H1 (cell line): ENCODE results near the gene TRPV4.
"Not testable (repeated sequence)": the region's sequence is repeated elsewhere in the genome, so short reads cannot be mapped to it uniquely, and the experiment has no call there.

Source experiments
- EP300 ChIP-seq, 2 experiments: IDR thresholded peaks; 1 replicate in 1 of 2; 2 replicates in 1 of 2; pipeline ENCODE4 v1.6.1; 2011 to 2012; ENCODE audit warnings: low read depth in 2 of 2, low read length in 2 of 2, mild to moderate bottlenecking in 2 of 2, borderline replicate concordance in 1 of 2, inconsistent platforms in 1 of 2, moderate library complexity in 1 of 2
- POLR2A ChIP-seq, 2 experiments: IDR thresholded peaks; 1 replicate in 1 of 2; 2 replicates in 1 of 2; pipeline ENCODE4 v1.6.1; 2011; ENCODE audit warnings: low read depth in 2 of 2, low read length in 2 of 2, mild to moderate bottlenecking in 2 of 2; ENCODE audit errors: control extremely low read depth in 1 of 2
- TF ChIP-seq, protein P1 (sequence below): IDR thresholded peaks from 2 replicates; pipeline ENCODE4 v1.6.1; 2012; ENCODE audit warnings: inconsistent platforms

DNA sequence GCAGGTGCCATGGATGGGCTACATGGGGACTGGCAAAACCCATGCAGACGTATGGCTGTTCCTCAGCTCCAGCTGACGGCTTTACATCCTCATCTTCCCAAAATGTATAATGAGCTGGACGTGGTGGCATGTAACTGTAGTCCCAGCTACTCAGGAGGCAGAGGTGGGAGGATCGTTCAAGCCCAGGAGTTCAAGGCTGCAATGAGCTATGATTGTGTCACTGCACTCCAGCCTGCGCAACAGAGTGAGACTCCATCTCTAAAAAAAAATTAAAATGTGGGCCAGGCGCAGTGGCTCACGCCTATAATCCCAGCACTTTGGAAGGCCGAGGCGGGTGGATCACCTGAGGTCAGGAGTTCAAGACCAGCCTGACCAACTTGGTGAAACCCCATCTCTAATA lies 29.3 kb upstream of the TRPV4 start:
- TF ChIP-seq, protein P1, sequence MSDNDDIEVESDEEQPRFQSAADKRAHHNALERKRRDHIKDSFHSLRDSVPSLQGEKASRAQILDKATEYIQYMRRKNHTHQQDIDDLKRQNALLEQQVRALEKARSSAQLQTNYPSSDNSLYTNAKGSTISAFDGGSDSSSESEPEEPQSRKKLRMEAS: not testable (repeated sequence)
- TF ChIP-seq POLR2A (IDR thresholded peaks at IDR 0.05; ENCODE audit: control extremely low read depth in 1 of 2, low read depth in 2 of 2, low read length in 2 of 2); EP300 (IDR thresholded peaks at IDR 0.05; ENCODE audit: borderline replicate concordance in 1 of 2, low read depth in 2 of 2, low read length in 2 of 2): not testable (repeated sequence)
